Measurements from ENCODE around the gene GRK5.
"Not testable (repeated sequence)": the region's sequence is repeated elsewhere in the genome, so short reads cannot be mapped to it uniquely, and the experiment has no call there.

GRK5 gene

DNA sequence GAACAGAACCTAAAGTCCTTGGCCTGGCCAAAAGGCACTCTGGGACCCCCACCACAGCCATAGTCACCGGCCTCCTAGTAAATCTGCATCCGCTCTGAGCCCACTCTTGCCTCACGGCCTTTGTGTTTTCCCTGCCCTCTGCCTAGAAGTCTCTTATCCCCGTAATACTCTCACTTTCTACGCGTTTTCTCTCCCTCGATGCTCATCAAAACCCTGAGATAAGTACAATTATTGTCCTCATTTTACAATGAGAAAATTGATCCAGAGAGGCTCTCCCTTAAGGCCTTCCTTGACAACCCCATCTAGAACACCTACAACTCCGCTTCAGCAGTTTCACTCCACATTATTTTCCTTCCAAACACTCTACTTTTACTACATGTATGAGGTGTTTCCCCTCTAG, 40.3 kb upstream of the GRK5 start:
- H3K27ac ChIP-seq: no peak overlapping the region
- TF ChIP-seq, protein P1, sequence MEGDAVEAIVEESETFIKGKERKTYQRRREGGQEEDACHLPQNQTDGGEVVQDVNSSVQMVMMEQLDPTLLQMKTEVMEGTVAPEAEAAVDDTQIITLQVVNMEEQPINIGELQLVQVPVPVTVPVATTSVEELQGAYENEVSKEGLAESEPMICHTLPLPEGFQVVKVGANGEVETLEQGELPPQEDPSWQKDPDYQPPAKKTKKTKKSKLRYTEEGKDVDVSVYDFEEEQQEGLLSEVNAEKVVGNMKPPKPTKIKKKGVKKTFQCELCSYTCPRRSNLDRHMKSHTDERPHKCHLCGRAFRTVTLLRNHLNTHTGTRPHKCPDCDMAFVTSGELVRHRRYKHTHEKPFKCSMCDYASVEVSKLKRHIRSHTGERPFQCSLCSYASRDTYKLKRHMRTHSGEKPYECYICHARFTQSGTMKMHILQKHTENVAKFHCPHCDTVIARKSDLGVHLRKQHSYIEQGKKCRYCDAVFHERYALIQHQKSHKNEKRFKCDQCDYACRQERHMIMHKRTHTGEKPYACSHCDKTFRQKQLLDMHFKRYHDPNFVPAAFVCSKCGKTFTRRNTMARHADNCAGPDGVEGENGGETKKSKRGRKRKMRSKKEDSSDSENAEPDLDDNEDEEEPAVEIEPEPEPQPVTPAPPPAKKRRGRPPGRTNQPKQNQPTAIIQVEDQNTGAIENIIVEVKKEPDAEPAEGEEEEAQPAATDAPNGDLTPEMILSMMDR (conservative IDR thresholded peaks at IDR 0.05): no peak

- no peak overlapping the region for H3K27ac ChIP-seq
- TF ChIP-seq, protein P1 (conservative IDR thresholded peaks at IDR 0.05): no peak
Observed at GRCh38 chr10:119174109-119174508, 33.3 kb upstream of the GRK5 start.

DNA sequence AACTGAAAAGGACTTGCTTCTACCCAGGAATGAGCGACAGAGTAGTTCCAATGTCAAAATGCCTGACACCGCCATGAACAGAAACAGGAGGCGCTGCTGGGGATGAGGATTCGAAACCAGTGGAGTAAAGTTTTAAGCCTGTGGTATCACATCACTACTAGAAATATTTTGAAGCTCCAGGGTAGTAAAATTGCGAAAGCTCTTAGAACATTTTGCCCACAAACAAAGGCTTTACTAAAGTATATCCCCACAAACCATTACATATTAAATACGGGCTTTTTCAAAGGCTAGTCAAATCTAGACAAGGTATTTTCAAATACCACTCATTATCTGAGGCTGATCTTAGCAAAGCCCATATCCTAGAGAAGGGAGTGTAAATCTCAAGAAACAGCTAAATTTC, 31.2 kb upstream of the GRK5 start:
- H3K27ac ChIP-seq: no peak overlapping the region
- TF ChIP-seq, protein P1 (conservative IDR thresholded peaks at IDR 0.05): no peak

DNA sequence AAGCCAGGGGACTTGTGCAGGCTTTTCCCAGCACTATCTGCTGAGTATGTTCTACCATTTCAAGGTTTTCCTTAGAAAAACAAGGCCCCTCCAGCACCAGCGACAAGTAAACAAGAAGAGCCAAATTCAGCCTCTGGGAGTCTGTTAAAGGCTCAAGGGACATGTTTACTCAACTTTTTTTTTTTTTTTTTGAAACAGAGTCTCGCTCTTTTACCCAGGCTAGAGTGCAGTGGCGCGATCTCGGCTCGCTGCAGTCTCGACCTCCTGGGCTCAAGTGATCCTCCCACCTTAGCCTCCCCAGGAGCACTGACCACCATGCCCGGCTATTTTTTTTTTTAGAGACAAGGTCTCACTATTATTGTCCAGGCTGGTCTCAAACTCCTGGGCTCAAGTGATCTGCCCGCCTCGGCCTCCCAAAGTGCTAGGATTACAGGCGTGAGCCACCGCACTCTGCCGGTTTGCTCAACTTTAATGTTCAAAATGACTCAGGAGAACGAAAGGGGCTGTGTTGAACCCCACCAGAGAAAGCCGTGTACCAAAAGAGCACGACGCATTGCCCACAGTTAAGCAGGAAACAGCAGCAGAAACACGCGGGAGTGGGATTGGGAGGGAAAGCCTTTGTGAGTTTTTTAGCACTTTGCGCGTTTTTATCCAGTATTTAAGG, 29.5 kb upstream of the GRK5 start:
- H3K27ac ChIP-seq: peak overlapping the region; percentile 80
- TF ChIP-seq, protein P1 (conservative IDR thresholded peaks at IDR 0.05): no peak

- H3K27ac ChIP-seq: peak within 1 kb of the TSS; percentile 80
- TF ChIP-seq, protein P1 (conservative IDR thresholded peaks at IDR 0.05): no peak
Observed at GRCh38 chr10:119178372-119179119, 28.8 kb upstream of the GRK5 start, which contains the start of gene PRDX3. TSS of gene PRDX3 (minus strand) at chr10:119178812. CDS start at chr10:119178790, 22 bp downstream.

DNA sequence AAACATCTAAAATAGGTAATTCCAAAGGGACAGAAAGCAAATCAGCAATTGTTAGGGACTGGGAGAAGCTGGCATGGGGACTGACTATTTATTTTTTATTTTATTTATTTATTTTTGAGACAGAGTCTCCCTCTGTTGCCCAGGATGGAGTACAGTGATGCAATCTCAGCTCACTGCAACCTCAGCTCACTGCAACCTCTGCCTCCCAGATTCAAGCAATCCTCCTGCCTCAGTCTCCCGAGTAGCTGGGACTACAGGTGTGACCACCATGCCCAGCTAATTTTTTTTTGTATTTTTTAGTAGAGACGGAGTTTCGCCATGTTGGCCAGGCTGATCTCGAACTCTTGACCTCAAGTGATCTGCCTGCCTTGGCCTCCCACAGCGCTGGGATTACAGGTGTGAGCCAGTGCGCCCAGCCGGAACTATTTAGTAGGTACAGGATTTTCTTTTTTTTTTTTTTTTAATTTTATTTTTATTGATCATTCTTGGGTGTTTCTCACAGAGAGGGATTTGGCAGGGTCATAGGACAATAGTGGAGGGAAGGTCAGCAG, 26.4 kb upstream of the GRK5 start:
- not testable (repeated sequence) for H3K27ac ChIP-seq

DNA sequence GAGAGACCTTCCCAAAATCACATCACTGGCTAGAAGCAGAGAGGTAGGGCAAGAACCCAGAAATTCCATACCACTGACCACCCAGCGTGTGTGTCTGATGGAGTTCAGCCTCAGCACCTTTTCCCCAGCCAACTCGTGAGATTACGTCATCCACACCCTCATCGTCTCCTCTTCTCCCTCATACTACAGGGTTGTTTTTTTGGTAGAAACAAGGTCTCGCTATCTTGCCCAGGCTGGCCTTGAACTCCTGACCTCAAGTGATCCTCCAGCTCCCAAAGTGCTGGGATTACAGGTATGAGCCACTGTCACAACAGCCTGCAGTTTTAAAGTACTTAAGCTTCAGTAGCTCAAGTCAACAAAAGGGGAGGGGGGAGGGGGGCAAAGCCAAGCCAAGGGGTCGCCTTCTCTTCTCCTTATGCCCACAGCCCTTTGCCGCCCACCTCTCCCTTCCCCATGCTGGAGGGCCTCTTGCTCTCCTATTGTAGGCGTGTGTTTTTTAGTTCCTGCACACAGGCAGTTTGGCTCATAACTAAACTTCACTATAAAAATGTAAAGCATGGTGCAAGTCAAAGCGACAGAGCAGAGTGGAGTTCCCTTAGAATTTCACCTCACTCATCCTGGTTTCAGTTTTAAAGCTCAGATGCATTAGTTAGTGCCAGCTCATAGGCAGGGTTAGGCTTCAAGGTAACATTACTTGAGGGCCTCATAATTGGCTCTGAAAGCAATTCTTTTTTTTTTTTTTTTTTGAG, 23.5 kb upstream of the GRK5 start:
- TF ChIP-seq, protein P1 (conservative IDR thresholded peaks at IDR 0.05): no peak
- H3K27ac ChIP-seq: no peak overlapping the region
